Measurements from ENCODE around the gene TRIM15.

Gene TRIM15

GRCh38 chr6:30202366-30202765 lies 39.0 kb downstream of the TRIM15 start:
- Histone ChIP-seq H2AFZ (ENCODE audit: low read length) (no peak overlapping the region), H3K18ac (ENCODE audit: low read length) (no peak overlapping the region), H2BK15ac (ENCODE audit: low read length) (no peak overlapping the region), H4K8ac (ENCODE audit: low read depth, low read length) (no peak overlapping the region), H3K9ac (ENCODE audit: low read depth, low read length, poor library complexity) (no peak overlapping the region), H3K14ac (ENCODE audit: low read length) (no peak overlapping the region), H2AK5ac (ENCODE audit: low read depth, low read length) (no peak overlapping the region), H3K27ac (replicated peaks; ENCODE audit: low read length) (no peak overlapping the region), H3K4me3 (ENCODE audit: low read length in 2 of 2) (no peak overlapping the region), H3K36me3 (replicated peaks in 1 of 2; ENCODE audit: control insufficient read depth in 2 of 2, insufficient read depth in 2 of 2, low read length in 2 of 2) (peaks cover 2 to 69% of the 10 kb centered on the region in 2 donors), H2BK120ac (ENCODE audit: low read depth, low read length) (no peak overlapping the region), H2BK12ac (ENCODE audit: low read length) (no peak overlapping the region), H3K4ac (ENCODE audit: low read length) (no peak overlapping the region), H3K79me1 (ENCODE audit: low read depth, low read length) (no peaks in the 10 kb centered on the region), H3K23ac (ENCODE audit: low read depth, low read length, poor library complexity) (no peak overlapping the region), H3K27me3 (ENCODE audit: control insufficient read depth in 3 of 3, insufficient read depth in 3 of 3, low read depth in 1 of 3, low read length in 3 of 3) (no peaks in the 10 kb centered on the region), H2BK5ac (ENCODE audit: low read length) (no peak overlapping the region), H3K4me1 (ENCODE audit: control insufficient read depth in 2 of 2, insufficient read depth in 1 of 2, low read depth in 1 of 2, low read length in 2 of 2) (peaks cover under 1 to 6% of the 10 kb centered on the region in 2 donors), H3K4me2 (ENCODE audit: insufficient read depth, low read length, poor library complexity, severe bottlenecking) (no peak overlapping the region), H4K91ac (ENCODE audit: low read depth, low read length, poor library complexity) (no peak overlapping the region), H3K9me3 (replicated peaks in 1 of 2; ENCODE audit: control insufficient read depth in 2 of 2, insufficient read depth in 1 of 2, low read depth in 1 of 2, low read length in 2 of 2) (no peaks in the 10 kb centered on the region)
- no peak for DNase-seq (ENCODE audit: low spot score)
- WGBS, 2 donors (ENCODE audit: extremely low coverage in 2 of 2, insufficient read length in 2 of 2, insufficient replicate concordance in 1 of 2), result no CpG with 5 or more reads among the region's 4 CpGs

GRCh38 chr6:30204116-30204515 lies 40.8 kb downstream of the TRIM15 start:
- Histone ChIP-seq H3K4me1 (ENCODE audit: control insufficient read depth in 2 of 2, insufficient read depth in 1 of 2, low read depth in 1 of 2, low read length in 2 of 2) (peaks cover 9 to 13% of the 10 kb centered on the region in 2 donors), H2AK5ac (ENCODE audit: low read depth, low read length) (no peak overlapping the region), H3K4me2 (ENCODE audit: insufficient read depth, low read length, poor library complexity, severe bottlenecking) (no peak overlapping the region), H3K9me3 (replicated peaks in 1 of 2; ENCODE audit: control insufficient read depth in 2 of 2, insufficient read depth in 1 of 2, low read depth in 1 of 2, low read length in 2 of 2) (no peaks in the 10 kb centered on the region), H2AFZ (ENCODE audit: low read length) (no peak overlapping the region), H3K4me3 (ENCODE audit: low read length in 2 of 2) (no peak overlapping the region), H2BK120ac (ENCODE audit: low read depth, low read length) (no peak overlapping the region), H2BK5ac (ENCODE audit: low read length) (no peak overlapping the region), H3K9ac (ENCODE audit: low read depth, low read length, poor library complexity) (no peak overlapping the region), H3K27ac (replicated peaks; ENCODE audit: low read length) (no peak overlapping the region), H3K36me3 (replicated peaks in 1 of 2; ENCODE audit: control insufficient read depth in 2 of 2, insufficient read depth in 2 of 2, low read length in 2 of 2) (peaks cover 2 to 61% of the 10 kb centered on the region in 2 donors), H4K8ac (ENCODE audit: low read depth, low read length) (no peak overlapping the region), H3K79me1 (ENCODE audit: low read depth, low read length) (no peaks in the 10 kb centered on the region), H3K18ac (ENCODE audit: low read length) (no peak overlapping the region), H2BK15ac (ENCODE audit: low read length) (no peak overlapping the region), H4K91ac (ENCODE audit: low read depth, low read length, poor library complexity) (no peak overlapping the region), H3K27me3 (ENCODE audit: control insufficient read depth in 3 of 3, insufficient read depth in 3 of 3, low read depth in 1 of 3, low read length in 3 of 3) (no peaks in the 10 kb centered on the region), H3K4ac (ENCODE audit: low read length) (no peak overlapping the region), H3K14ac (ENCODE audit: low read length) (no peak overlapping the region), H3K23ac (ENCODE audit: low read depth, low read length, poor library complexity) (no peak overlapping the region), H2BK12ac (ENCODE audit: low read length) (no peak overlapping the region)
- no peak for DNase-seq (ENCODE audit: low spot score)
- WGBS, 2 donors (ENCODE audit: extremely low coverage in 2 of 2, insufficient read length in 2 of 2, insufficient replicate concordance in 1 of 2), result no CpG with 5 or more reads among the region's 1 CpG

GRCh38 chr6:30206152-30206551 lies 42.8 kb downstream of the TRIM15 start:
- no peak overlapping the region for H3K23ac ChIP-seq (ENCODE audit: low read depth, low read length, poor library complexity)
- H2AK5ac ChIP-seq (ENCODE audit: low read depth, low read length), result no peak overlapping the region
- no peak overlapping the region for H2BK120ac ChIP-seq (ENCODE audit: low read depth, low read length)
- no CpG with 5 or more reads among the region's 7 CpGs for WGBS, 2 donors (ENCODE audit: extremely low coverage in 2 of 2, insufficient read length in 2 of 2, insufficient replicate concordance in 1 of 2)
- no peak overlapping the region for H3K18ac ChIP-seq (ENCODE audit: low read length)
- H3K79me1 ChIP-seq (ENCODE audit: low read depth, low read length), result no peaks in the 10 kb centered on the region
- no peak overlapping the region for H2BK5ac ChIP-seq (ENCODE audit: low read length)
- no peak overlapping the region for H2BK12ac ChIP-seq (ENCODE audit: low read length)
- H3K4me3 ChIP-seq (ENCODE audit: low read length in 2 of 2), result no peak overlapping the region
- no peak overlapping the region for H3K4me2 ChIP-seq (ENCODE audit: insufficient read depth, low read length, poor library complexity, severe bottlenecking)
- no peaks in the 10 kb centered on the region for H3K27me3 ChIP-seq (ENCODE audit: control insufficient read depth in 3 of 3, insufficient read depth in 3 of 3, low read depth in 1 of 3, low read length in 3 of 3)
- no peak overlapping the region for H3K27ac ChIP-seq (replicated peaks; ENCODE audit: low read length)
- peaks cover 0 to 60% of the 10 kb centered on the region in 2 donors for H3K36me3 ChIP-seq (replicated peaks in 1 of 2; ENCODE audit: control insufficient read depth in 2 of 2, insufficient read depth in 2 of 2, low read length in 2 of 2)
- H4K91ac ChIP-seq (ENCODE audit: low read depth, low read length, poor library complexity), result no peak overlapping the region
- no peak overlapping the region for H3K9ac ChIP-seq (ENCODE audit: low read depth, low read length, poor library complexity)
- H3K4me1 ChIP-seq (ENCODE audit: control insufficient read depth in 2 of 2, insufficient read depth in 1 of 2, low read depth in 1 of 2, low read length in 2 of 2), result peaks cover 13 to 19% of the 10 kb centered on the region in 2 donors
- no peak overlapping the region for H2AFZ ChIP-seq (ENCODE audit: low read length)
- no peaks in the 10 kb centered on the region for H3K9me3 ChIP-seq (replicated peaks in 1 of 2; ENCODE audit: control insufficient read depth in 2 of 2, insufficient read depth in 1 of 2, low read depth in 1 of 2, low read length in 2 of 2)
- H3K14ac ChIP-seq (ENCODE audit: low read length), result no peak overlapping the region
- DNase-seq (ENCODE audit: low spot score), result no peak
- H4K8ac ChIP-seq (ENCODE audit: low read depth, low read length), result no peak overlapping the region
- H3K4ac ChIP-seq (ENCODE audit: low read length), result no peak overlapping the region
- no peak overlapping the region for H2BK15ac ChIP-seq (ENCODE audit: low read length)

- H3K4ac ChIP-seq (ENCODE audit: low read length), result no peak overlapping the region
- no peak overlapping the region for H3K4me3 ChIP-seq (ENCODE audit: low read length in 2 of 2)
- H3K9ac ChIP-seq (ENCODE audit: low read depth, low read length, poor library complexity), result no peak overlapping the region
- H3K18ac ChIP-seq (ENCODE audit: low read length), result peak overlapping the region; percentile 16
- H3K27me3 ChIP-seq (ENCODE audit: control insufficient read depth in 3 of 3, insufficient read depth in 3 of 3, low read depth in 1 of 3, low read length in 3 of 3), result no peaks in the 10 kb centered on the region
- DNase-seq (ENCODE audit: low spot score), result no peak
- H3K9me3 ChIP-seq (replicated peaks in 1 of 2; ENCODE audit: control insufficient read depth in 2 of 2, insufficient read depth in 1 of 2, low read depth in 1 of 2, low read length in 2 of 2), result no peaks in the 10 kb centered on the region
- no peak overlapping the region for H2BK12ac ChIP-seq (ENCODE audit: low read length)
- no peak overlapping the region for H4K91ac ChIP-seq (ENCODE audit: low read depth, low read length, poor library complexity)
- no peak overlapping the region for H3K27ac ChIP-seq (replicated peaks; ENCODE audit: low read length)
- H3K36me3 ChIP-seq (replicated peaks in 1 of 2; ENCODE audit: control insufficient read depth in 2 of 2, insufficient read depth in 2 of 2, low read length in 2 of 2), result peaks cover 0 to 52% of the 10 kb centered on the region in 2 donors
- no peak overlapping the region for H3K4me2 ChIP-seq (ENCODE audit: insufficient read depth, low read length, poor library complexity, severe bottlenecking)
- H4K8ac ChIP-seq (ENCODE audit: low read depth, low read length), result no peak overlapping the region
- no peak overlapping the region for H3K23ac ChIP-seq (ENCODE audit: low read depth, low read length, poor library complexity)
- no peak overlapping the region for H2AFZ ChIP-seq (ENCODE audit: low read length)
- no peak overlapping the region for H3K14ac ChIP-seq (ENCODE audit: low read length)
- peaks cover 13 to 28% of the 10 kb centered on the region in 2 donors for H3K4me1 ChIP-seq (ENCODE audit: control insufficient read depth in 2 of 2, insufficient read depth in 1 of 2, low read depth in 1 of 2, low read length in 2 of 2)
- H2BK15ac ChIP-seq (ENCODE audit: low read length), result no peak overlapping the region
- no peak overlapping the region for H2BK5ac ChIP-seq (ENCODE audit: low read length)
- H2BK120ac ChIP-seq (ENCODE audit: low read depth, low read length), result no peak overlapping the region
- no peak overlapping the region for H2AK5ac ChIP-seq (ENCODE audit: low read depth, low read length)
- H3K79me1 ChIP-seq (ENCODE audit: low read depth, low read length), result no peaks in the 10 kb centered on the region
- no CpG with 5 or more reads among the region's 11 CpGs for WGBS, 2 donors (ENCODE audit: extremely low coverage in 2 of 2, insufficient read length in 2 of 2, insufficient replicate concordance in 1 of 2)
Measured at GRCh38 chr6:30206799-30207618, 43.7 kb downstream of the TRIM15 start.

Measured in neuronal stem cell (in vitro differentiated cells).